Hematopoietic multipotent progenitor cell treated with erythropoietin and hydrocortisone succinate and interleukin-3 and kit ligand, for 6 days (in vitro differentiated cells): ENCODE results near the gene CCDC192.

ENCODE experiments used
- DNase-seq: peaks from one replicate; pipeline ENCODE4 v3.0.0-alpha.2; 2015

The CCDC192 gene

DNA sequence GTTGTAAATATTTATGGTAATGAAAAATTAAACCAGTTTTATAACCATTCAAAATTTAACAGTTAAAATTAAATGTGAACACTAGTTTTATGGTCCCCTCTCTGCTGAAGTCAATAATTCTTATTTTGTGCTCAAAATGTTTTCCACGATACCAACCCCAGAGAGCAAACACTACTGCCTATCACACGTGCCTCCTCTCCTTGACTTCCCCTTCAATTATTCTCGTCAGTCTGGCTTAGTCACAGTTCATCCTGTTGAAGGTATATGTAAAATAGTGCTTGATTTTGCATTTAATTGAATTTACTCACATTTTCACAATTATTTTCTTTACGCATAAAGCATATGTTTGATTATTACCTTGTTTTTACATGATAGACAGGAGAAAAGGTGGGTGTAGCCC lies 148.8 kb downstream of the CCDC192 start:
- no peak for DNase-seq

DNA sequence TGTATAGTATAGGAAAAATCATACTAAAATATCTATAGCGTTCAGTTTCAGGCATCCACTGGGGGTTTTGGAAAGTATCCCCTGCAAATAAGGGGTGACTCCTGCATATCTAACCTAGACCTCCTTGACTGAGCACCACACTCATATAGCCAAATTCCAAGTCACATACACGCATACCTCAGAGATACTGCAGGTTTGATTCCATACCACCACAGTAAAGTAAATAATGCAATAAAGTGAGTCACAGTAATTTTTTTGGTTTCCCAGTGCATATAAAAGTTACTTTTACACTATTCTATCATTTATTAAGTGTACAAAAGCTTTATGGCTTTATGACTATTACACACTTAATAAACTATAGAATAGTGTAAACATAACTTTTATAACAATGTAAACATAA lies 151.3 kb downstream of the CCDC192 start:
- no peak for DNase-seq

DNA sequence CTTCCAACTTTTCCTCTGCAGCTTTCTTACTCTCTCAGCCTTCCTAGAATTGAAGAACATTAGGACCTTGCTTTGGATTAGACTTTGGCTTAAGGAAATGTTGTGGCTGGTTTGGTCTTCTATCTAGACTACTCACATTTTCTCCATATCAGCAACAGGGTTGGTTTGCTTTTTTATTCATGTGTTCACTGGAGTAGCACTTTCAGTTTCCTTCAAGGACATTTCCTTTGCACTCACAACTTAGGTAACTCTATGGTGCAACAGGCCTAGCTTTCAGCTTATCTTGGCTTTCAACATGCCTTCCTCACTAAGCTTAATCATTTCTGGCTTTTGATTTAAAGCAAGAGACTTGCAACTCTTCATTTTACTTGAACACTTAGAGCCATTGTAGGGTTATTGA lies 153.1 kb downstream of the CCDC192 start:
- peak; percentile 41 for DNase-seq

DNA sequence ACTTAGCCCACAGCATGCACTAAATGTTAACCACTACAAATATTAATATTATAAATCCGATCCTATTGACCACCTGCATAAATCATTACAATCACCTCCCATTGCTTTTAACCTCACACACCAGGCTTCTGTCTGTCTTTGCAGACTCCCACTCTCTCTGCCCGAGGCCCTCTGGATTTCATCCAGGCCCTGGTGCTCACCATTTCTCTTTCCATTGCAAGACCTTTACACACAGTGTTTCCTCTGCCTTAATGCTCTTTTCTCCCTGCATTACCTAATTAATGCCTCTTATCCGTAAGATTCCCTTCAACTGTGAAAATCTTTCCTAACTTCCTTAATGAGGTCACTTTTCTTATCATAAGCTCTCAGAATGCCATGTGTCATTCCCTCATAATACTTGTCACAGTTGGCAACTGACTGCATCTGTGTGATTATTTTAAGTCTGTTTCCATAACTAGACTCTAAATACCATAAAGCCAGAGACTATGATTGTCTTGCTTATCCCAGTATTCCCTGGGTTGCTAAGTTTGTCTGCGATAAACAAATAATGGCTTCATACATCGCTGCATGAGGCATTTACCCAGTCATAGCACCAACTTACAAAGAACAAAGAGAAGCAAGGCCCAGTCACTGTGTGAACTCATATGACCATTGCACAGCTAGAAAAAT lies 155.1 kb downstream of the CCDC192 start:
- no peak for DNase-seq

DNA sequence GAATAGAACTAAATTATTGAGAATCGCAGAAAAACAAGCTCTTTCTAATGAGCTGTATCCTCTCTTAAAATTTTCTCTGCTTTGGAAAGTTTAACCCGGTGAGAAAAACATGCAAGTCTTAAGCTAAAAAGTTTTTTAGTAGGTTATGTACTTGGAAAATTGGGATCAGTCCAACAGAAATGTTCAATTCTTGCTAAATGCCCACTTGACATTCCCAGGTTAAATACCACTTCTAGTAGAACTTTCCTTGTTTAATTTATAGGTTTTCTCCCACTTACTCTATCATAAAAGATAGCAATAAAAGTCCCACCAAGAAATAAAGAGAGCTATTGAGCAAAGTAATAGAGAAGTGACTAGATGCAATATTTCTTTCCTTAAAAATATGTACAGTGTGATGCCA lies 157.1 kb downstream of the CCDC192 start:
- DNase-seq: no peak

DNA sequence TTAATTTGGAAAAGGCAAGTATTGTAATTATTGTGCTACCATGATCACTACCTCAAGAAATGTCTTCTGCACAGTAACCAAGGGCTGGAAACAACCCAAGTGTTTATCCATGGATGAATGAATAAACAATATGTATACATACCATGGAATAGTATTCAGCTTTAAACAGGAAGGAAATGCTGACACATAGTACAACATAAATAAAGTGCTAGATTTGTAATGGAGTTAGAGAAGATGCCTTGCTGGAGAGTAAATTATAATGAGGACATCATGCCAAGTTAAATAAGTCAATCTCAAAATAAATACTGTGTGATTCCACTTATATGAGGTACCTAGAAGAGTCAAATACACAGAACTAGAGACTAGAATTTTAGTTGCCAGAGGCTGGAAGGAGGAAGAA lies 160.0 kb downstream of the CCDC192 start:
- no peak for DNase-seq

DNA sequence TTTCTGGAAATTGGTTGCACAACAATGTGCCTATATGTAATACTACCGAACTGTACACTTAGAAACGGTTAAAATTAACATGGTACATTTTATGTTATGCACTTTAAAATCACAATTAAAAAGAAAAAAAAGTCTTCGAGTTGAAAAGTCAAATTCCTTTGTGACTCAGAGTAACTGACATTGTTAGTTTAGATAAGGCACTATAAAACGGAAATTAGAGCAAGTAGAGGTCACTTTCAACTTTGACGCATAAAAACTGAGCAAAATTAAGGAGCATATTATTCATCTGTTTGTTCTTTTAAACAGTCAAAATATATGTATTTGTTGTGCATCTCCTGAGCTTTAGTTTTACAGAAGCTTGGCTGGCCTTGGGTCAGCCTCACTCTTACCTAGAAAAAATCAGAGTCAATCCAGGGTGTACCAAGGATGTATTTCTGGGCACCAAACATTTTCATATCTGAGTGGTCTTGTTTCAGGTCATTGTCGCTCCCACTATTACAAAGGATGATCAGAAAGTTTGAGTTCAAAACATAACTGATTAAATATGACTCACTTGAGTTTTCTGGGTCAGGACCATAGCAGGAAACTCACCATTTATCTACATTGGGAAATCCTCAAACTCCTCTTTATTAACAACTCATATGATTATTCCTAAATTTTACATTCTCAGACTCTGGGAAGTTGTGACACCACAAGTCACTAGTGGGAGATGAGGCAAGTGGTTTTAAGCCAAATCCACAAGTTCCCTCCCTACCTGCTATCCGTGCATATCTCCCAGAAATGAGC lies 160.6 kb downstream of the CCDC192 start:
- DNase-seq: no peak

DNA sequence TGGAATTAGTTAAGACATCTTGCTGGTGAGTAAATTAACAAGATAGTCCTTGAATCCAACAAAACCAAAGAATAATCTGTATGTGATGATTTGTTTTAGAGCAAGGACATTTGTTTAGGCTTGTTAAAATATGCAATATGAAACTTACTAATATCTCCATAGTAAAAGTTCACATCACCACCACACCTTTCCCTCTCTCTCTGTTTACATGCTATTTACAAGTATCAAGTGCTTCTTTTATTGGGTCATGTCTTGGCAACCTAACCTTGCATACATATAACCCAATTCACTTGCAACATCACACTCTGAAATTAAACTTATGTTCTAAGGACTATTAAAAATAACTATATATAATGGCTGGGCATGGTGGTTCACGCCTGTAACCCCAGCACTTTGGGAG lies 161.3 kb downstream of the CCDC192 start:
- no peak for DNase-seq

DNA sequence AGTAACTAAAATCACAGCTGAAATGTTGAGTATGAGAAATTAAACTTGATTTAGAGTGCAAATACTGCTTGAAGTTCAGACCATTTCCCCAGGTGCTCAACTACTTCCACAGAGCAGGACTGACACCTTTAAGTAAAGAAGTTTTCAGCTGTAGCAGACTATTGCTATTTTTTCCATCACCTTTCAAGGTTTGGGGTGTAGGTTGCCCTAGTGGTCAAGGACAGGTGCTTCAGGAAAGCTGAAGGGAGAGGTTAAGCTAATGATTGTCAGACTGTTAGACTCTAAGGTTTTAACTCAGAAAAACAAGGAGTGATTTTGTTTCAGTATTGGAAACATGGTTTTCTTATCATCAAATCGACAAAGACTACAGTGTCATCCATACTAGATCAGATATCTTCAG lies 162.1 kb downstream of the CCDC192 start:
- DNase-seq: no peak

DNA sequence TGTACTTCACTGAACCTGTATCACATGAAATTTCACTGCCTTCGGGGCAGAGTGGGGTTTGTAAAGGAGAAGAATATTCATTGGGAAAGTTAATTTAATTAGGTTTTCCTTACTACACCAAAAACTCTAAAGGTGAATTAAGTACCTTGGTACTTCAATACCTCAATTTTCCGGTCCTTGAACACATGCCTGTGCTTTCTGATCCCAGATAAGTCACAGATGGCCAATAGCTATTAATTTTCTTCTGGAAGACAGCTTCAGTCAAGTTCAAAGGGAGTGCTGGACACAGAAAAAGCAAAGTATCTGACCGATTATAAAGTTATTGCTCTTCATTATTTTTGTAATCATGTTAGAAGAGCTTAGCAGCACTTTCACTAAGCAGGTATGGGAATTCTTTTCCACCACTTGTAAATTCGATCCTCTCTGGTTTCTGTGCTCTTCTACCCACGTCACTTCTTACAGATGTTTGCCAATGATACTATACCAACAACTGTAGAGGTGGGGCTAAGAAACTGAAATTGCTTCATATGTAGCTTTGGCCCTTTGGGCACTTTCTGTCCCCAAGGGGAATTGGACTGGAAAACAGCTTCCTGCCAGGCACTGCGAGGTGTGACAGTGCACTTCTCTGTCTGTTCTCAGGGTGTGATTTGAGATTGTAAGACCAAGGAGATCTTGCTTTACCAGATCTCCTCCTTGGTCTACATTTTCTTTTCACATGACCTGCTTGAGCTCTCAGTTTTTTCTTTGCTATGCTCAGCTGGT lies 164.0 kb downstream of the CCDC192 start:
- DNase-seq: no peak

DNA sequence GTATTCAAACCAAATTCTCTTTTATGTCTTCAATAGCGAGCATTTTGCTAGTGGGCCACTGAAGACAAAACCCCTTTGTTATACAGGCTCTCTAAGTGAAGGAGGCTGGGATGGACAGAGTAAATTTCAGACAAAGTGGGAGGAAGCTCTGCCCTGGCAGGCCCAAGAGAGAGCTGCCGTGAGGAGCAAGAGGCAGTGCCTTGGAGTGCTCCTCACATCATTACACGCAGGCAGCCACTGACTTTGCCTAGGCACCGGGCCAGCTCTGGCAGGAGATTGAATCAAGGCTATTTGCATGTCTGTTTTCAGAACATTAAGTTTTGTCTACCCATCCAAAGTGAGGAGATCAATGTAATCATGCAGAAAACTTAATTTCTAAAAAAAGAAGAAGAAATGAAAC lies 167.7 kb downstream of the CCDC192 start:
- DNase-seq: no peak

DNA sequence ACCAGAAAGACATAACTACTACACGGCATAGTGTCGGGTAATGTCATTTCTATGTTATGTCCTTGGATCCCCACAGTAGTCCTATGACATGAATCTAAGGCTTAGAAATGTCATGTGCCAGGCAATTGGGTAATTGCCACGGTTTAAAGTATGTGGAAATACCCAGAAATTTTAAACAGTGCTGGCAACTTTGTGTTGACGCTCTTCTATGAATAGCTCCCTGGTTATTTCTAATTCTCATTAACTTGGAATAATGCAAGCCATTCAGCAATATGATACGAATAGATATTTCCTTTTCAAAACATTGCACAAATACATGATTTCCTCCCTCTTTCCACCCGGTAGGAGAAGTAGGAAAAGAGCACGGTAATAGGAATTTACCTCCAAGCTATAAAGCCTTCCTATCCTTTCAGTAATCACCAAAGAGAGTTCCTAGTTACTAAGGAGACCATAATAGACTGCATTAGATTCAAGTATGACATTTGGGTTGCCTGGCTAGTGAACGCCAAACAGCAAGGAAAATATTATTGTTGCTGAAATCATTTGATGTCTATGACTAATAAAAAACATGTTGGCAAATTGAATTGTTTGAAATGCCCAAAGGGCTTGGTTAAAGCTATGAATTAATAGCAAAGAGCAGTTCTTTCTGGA lies 168.4 kb downstream of the CCDC192 start:
- no peak for DNase-seq

DNA sequence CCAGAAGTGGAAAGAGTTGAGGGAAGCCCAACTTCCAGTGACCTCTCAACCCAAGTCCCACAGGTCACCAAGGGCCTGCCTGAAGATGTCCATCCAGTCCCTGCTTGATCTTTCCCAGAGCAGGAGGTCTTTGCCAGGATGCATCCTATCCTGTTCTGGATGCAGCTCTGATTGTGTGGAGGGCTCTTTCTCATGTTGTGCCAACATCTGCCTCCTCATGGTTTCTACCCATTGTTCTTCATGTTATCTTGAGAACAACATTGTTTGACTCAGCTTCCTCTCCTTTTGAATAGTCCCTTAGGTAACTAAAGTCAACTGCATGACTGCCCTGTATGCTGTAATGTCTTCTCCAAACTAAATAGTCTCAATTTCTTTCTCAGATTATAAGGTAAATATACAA lies 169.3 kb downstream of the CCDC192 start:
- DNase-seq: no peak

DNA sequence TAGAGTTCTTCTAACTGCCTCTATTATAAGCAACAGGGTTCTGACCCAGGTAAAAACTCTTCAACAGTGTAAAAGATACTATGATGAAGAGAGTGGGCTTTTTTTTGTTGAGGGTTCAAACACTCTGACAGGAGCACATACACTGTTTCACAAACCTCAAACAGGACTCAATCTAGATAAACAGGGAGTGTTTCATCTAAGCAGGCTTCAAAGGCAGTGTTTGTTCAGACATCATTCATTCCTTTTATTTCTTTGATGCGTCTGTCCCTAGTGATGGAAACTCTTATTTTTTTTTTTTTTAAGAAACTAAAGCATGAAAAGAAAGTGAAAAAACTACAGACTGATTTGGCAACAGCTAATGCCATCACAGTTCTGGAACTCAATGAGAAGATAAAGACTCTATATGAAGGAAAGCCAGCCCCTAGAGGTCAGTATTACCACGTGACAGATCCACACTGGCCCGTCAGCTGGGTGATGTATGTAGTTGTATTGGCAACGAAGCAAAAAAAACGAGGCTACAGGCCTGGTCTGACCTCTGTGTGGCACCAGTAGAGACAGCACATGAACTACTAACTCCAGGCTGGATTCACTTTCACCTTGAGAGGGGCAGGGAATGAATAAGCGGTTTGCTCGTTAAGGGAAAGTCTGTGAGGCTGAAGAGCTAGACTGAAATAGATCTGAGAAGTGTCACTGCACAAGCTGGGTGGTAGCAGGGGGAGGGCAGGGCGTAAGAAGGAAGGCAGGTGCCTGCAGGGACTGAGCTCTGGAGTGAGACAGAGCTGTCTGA lies 172.2 kb downstream of the CCDC192 start:
- DNase-seq: peak; percentile 74

DNA sequence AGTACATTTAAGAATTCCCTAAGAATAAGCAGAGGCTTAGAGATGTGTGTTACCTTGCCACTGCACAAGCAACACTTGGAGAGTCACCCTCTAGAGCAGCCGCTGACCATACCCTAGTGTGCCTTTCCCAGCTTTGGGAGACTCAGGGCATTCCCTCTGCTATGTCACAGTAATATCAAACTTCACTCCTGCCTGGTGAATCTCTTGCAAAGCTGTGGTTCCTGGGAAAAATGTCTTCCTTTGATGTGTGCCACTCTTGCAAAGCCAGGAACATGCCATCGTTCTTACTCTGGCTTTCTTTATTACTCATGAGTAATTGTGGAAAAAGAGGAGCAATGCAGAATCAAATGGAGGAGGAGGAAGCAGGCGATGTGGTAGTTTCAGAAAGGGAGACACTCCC lies 173.2 kb downstream of the CCDC192 start:
- no peak for DNase-seq

DNA sequence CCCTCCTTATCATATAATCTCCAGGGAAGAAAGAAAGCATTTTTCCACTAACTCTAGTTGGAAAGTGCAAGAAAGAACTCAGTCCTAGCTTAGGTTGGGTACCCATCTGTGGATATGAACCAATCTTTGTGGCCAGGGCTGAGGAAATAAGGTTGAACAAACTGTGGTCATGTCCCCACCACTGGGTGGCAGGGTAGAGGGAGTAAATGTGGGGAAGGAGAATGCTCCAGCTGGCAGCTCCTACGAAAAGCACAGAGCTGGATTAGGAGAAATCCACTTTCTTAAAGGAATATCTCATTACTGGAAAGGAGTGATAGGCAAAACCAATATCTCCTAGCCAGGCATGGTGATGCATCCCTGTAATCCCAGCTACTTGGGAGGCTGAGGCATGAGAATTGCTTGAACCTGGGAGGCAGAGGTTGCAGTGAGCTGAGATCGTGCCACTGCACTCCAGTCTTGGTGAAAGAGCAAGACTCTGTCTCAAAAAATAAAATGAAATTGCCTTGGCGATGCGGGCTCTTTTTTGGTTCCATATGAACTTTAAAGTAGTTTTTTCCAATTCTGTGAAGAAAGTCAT lies 175.1 kb downstream of the CCDC192 start:
- peak; percentile 52 for DNase-seq

DNA sequence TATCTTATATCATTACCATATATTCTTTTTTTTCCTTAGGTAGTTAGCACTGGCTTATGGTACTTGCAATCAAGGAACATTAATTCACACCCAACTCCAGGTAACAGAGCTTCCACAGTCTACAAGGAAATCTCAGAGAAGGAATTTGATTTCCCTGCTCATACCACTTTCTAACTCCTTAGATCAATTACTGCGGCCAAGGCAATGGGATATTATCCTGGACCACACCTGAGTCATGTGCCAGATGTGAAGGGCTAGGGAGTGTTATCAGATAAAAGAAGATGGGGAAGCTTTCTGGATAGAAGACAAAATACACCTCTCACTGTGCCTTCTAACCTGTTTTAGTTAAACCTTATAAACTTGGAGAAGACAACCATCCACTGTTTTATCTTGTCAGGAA lies 181.2 kb downstream of the CCDC192 start:
- no peak for DNase-seq

DNA sequence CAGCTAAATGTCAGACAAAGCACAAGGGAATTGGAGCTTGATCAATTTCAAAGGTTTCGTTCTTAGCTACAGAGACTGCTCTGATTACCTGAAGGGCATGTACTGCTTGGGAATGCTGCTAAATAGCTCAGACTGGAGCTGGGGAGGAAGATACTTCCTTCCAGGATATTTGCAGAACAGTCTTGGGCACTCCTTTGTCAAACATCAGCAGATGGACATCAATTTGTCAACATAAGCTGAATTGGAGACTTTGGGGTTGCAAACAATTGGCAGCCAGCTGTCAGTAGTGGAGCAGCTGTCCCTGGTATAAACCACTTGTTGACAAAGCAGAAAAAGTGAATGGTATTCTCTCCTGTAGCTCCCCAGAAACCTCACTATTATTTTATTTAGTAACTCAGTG lies 182.0 kb downstream of the CCDC192 start:
- no peak for DNase-seq

DNA sequence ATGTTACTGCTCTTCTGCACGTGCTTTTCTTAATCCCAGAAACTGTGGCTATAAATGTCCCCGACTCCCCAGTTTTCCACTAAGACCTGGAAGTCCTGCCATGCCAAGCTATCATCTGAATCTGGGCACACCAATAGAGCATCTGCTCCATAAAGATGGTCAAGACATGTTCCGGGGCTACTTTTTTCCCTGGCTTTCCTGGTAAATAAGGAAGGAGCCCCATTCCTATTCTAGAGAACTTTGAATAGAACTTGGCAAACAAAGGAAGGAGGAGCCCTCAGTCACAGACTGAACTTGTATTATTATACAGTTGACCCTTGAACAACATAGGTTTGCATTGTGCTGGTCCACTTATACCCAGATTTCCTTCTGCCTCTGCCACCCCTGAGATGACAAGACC lies 182.9 kb downstream of the CCDC192 start:
- no peak for DNase-seq

DNA sequence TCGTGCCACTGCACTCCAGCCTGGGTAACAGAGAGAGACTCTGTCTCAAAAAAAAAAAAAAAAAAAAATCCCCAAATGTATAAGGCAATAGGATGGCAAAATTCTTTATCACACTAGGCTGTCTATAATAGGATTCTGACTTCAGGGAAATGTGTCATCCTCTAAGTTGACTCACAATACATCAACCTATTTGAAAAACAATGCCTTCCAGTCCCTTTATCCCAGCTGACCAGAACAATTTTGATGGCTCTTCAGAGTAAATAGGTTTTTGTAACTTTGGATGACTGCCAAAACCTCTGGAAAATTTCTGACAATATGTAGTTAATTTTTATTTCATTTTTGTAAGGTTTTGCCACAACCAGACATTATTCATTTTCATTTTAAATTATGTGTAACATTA lies 184.1 kb downstream of the CCDC192 start:
- no peak for DNase-seq

DNA sequence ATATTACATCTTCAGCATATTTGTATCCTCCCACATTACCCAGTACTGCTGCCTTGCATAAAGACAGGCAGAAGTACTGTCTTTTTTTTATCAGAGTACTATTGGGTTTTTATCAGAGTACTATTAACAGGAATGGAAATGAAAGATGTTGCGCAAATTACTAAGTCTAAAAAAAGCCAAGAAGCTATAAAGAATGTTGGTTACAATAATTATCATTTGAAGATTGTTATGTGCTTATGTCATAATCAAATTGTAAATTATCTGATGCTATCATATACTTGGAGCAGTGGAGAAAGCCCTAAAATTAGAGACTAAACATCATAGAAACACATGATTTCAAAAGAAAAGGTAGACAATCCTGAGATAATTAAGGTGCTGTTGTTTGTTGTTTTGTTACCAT lies 188.8 kb downstream of the CCDC192 start:
- DNase-seq: no peak
